Chondrocyte (in vitro differentiated cells): Measurements from ENCODE around the gene GALNTL6. TPM values are rescaled to one million over a fixed set of nuclear protein-coding genes. Genes with fewer than 3 reads are reported as not detected.

Source experiments
- DNase-seq: peaks from one replicate; pipeline ENCODE4 v3.0.0; 2021; ENCODE audit warnings: mixed read lengths, low spot score
- H3K27ac Mint-ChIP-seq: one replicate; pipeline ENCODE4 v1.8.0; 2021; ENCODE audit warnings: mild to moderate bottlenecking, moderate library complexity, mixed read lengths; ENCODE audit not compliant: unreplicated experiment
- H3K27me3 Mint-ChIP-seq: 2 replicates; pipeline ENCODE4 v1.8.0; 2021; ENCODE audit warnings: low read depth, mixed read lengths
- H3K36me3 Mint-ChIP-seq: 2 replicates; pipeline ENCODE4 v1.8.0; 2021; ENCODE audit warnings: low read depth, mixed read lengths
- H3K4me1 Mint-ChIP-seq: 2 replicates; pipeline ENCODE4 v1.8.0; 2021; ENCODE audit warnings: low read depth, mild to moderate bottlenecking, mixed read lengths
- H3K4me3 Mint-ChIP-seq: one replicate; pipeline ENCODE4 v1.8.0; 2021; ENCODE audit warnings: mild to moderate bottlenecking, moderate library complexity, mixed read lengths; ENCODE audit not compliant: unreplicated experiment
- H3K9me3 Mint-ChIP-seq: 2 replicates; pipeline ENCODE4 v1.8.0; 2021; ENCODE audit warnings: low read depth, mixed read lengths
- CTCF ChIP-seq: fragments of 200-600 bp; sonication (generic); IDR thresholded peaks from 2 replicates; pipeline ENCODE4 v1.5.0; 2021; ENCODE audit warnings: antibody characterized with exemption, mild to moderate bottlenecking, moderate library complexity
- total RNA-seq: library from RNA; stranded (reverse); gene quantifications from 3 replicates; pipeline ENCODE4 v1.2.1, GENCODE V29; 2021

GALNTL6 gene
- total RNA-seq, 1 donor from 2014 or later, result not detected

GRCh38 chr4:171814545-171814944 lies 1.3 kb downstream of the GALNTL6 start:
- no peaks in the 10 kb centered on the region for H3K36me3 Mint-ChIP-seq
- H3K4me1 Mint-ChIP-seq, result peaks cover 14% of the 10 kb centered on the region
- H3K27me3 Mint-ChIP-seq, result peaks cover 32% of the 10 kb centered on the region
- no peak overlapping the region for H3K27ac Mint-ChIP-seq
- no peaks in the 10 kb centered on the region for H3K9me3 Mint-ChIP-seq
- no peak for DNase-seq
- H3K4me3 Mint-ChIP-seq, result no peak overlapping the region
- TF ChIP-seq CTCF, result no peak

DNA sequence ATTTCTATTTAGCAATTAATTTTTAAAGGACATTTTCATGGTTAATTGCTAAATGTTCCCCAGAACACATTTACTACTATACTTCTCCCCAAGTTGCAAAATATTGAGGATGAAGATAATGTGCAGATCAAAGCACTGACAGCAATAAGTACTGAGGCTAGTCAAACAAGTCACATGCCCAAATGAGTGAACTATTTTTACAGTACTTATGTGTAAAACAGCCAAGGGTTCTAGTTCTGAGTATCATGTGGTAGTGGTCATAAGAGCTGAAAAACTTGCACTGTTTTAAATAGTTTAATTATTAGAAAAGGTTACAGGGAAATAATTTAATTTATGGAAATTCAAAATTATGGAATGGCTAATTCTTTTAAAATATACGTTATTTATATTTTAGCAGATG lies 3.8 kb downstream of the GALNTL6 start:
- H3K27ac Mint-ChIP-seq, result no peak overlapping the region
- peaks cover 27% of the 10 kb centered on the region for H3K27me3 Mint-ChIP-seq
- no peak for DNase-seq
- no peak overlapping the region for H3K4me3 Mint-ChIP-seq
- no peaks in the 10 kb centered on the region for H3K9me3 Mint-ChIP-seq
- H3K36me3 Mint-ChIP-seq, result no peaks in the 10 kb centered on the region
- peaks cover 13% of the 10 kb centered on the region for H3K4me1 Mint-ChIP-seq
- no peak for TF ChIP-seq CTCF

GRCh38 chr4:171834640-171835039 lies 21.4 kb downstream of the GALNTL6 start:
- H3K9me3 Mint-ChIP-seq, result no peaks in the 10 kb centered on the region
- no peaks in the 10 kb centered on the region for H3K36me3 Mint-ChIP-seq
- H3K4me1 Mint-ChIP-seq, result no peaks in the 10 kb centered on the region
- H3K27me3 Mint-ChIP-seq, result no peaks in the 10 kb centered on the region
- no peak overlapping the region for H3K27ac Mint-ChIP-seq
- TF ChIP-seq CTCF, result no peak
- no peak for DNase-seq
- no peak overlapping the region for H3K4me3 Mint-ChIP-seq

DNA sequence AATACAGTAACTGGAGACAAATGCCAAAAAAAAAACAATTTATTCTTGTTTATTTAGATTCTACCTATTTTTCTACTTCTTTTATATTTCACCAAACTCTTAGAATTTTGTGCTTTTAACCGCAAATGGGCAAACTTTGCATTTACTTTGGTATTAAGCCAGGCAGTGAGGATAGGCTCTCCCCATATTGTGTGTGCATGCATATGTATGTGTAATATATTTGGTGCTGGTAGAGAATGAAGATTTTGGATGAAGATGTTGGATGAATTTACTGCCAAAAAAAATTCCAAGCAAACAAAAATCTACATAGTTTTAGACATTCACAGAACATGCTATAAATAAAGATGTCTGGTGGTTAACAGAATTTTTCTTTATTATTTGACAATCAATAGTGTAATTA lies 30.3 kb downstream of the GALNTL6 start:
- no peak overlapping the region for H3K4me3 Mint-ChIP-seq
- peaks cover 6% of the 10 kb centered on the region for H3K27me3 Mint-ChIP-seq
- H3K4me1 Mint-ChIP-seq, result no peaks in the 10 kb centered on the region
- H3K27ac Mint-ChIP-seq, result no peak overlapping the region
- H3K9me3 Mint-ChIP-seq, result no peaks in the 10 kb centered on the region
- DNase-seq, result no peak
- no peak for TF ChIP-seq CTCF
- no peaks in the 10 kb centered on the region for H3K36me3 Mint-ChIP-seq

- Mint-ChIP-seq H3K36me3 (no peaks in the 10 kb centered on the region), H3K4me1 (no peaks in the 10 kb centered on the region), H3K4me3 (no peak overlapping the region), H3K9me3 (no peaks in the 10 kb centered on the region), H3K27ac (no peak overlapping the region), H3K27me3 (peaks cover 6% of the 10 kb centered on the region)
- TF ChIP-seq CTCF, result peak; percentile 77
- no peak for DNase-seq
Observed at GRCh38 chr4:171846232-171846631, 33.0 kb downstream of the GALNTL6 start.
